PC-3 (cell line): ENCODE data around the gene ASAP3. TPM values are rescaled to one million over a fixed set of nuclear protein-coding genes. Genes with fewer than 3 reads are reported as not detected.
"Not testable (repeated sequence)": the region's sequence is repeated elsewhere in the genome, so short reads cannot be mapped to it uniquely, and the experiment has no call there.

ENCODE experiments used
- ATAC-seq: fragments of 200-7000 bp; cut with Tn5 transposase; 2 replicates; pipeline ENCODE4 v1.9.1; 2020; ENCODE audit warnings: mild to moderate bottlenecking, moderate library complexity
- BruUV-seq: library from RNA; stranded (reverse); fragments of 400-500 nt; replicated peaks from 2 replicates; lab custom pipeline; 2021; lab: Mats Ljungman, UMichigan
- CTCF ChIA-PET: fragments of 300-600 bp; sonication (Branson Sonifier 250); formaldehyde crosslinking; loops from one replicate; lab custom pipeline; 2022; ENCODE audit warnings: antibody characterized with exemption; lab: Charles Lee
- POLR2A ChIA-PET: fragments of 300-600 bp; sonication (Branson Sonifier 250); formaldehyde crosslinking; loops from one replicate; lab custom pipeline; 2022; ENCODE audit warnings: antibody characterized with exemption; ENCODE audit not compliant: unreplicated experiment; lab: Charles Lee
- DNase-seq: peaks from one replicate; pipeline ENCODE4 v3.0.0-alpha.2; 2015
- H2AFZ ChIP-seq: fragments of 300-600 bp; sonication (generic); 2 replicates; pipeline ENCODE4 v1.6.0; 2016; ENCODE audit warnings: antibody characterized with exemption, low read length
- H3F3A ChIP-seq: fragments of 300-600 bp; sonication (generic); one replicate; pipeline ENCODE4 v1.6.0; 2017; ENCODE audit warnings: antibody characterized with exemption, low read length, control low read depth, mild to moderate bottlenecking; ENCODE audit not compliant: unreplicated experiment
- H3K27ac ChIP-seq: fragments of 300-600 bp; sonication (generic); 2 replicates; pipeline ENCODE4 v1.5.1; 2016; ENCODE audit warnings: mild to moderate bottlenecking, low read length
- H3K27me3 ChIP-seq: fragments of 300-600 bp; sonication (generic); 2 replicates; pipeline ENCODE4 v1.6.1; 2016; ENCODE audit warnings: low read length, mixed read lengths
- H3K36me3 ChIP-seq: fragments of 300-600 bp; sonication (generic); 2 replicates; pipeline ENCODE4 v1.6.1; 2016; ENCODE audit warnings: low read depth, mixed run types, low read length, mixed read lengths
- H3K4me1 ChIP-seq: fragments of 300-600 bp; sonication (generic); 2 replicates; pipeline ENCODE4 v1.5.1; 2016; ENCODE audit warnings: low read length; ENCODE audit not compliant: insufficient read depth
- H3K4me2 ChIP-seq: fragments of 300-600 bp; sonication (generic); 2 replicates; pipeline ENCODE4 v1.6.0; 2016; ENCODE audit warnings: low read length
- H3K4me3 ChIP-seq: fragments of 300-600 bp; sonication (generic); 2 replicates; pipeline ENCODE4 v1.5.1; 2016; ENCODE audit warnings: mild to moderate bottlenecking, low read length, mixed read lengths
- H3K79me2 ChIP-seq: fragments of 300-600 bp; sonication (generic); 2 replicates; pipeline ENCODE4 v1.6.1; 2017; ENCODE audit warnings: low read length, mixed read lengths
- H3K9ac ChIP-seq: fragments of 300-600 bp; sonication (generic); 2 replicates; pipeline ENCODE4 v1.6.0; 2016; ENCODE audit warnings: mild to moderate bottlenecking, low read length
- H3K9me2 ChIP-seq: fragments of 300-600 bp; sonication (generic); replicated peaks from 2 replicates; pipeline ENCODE4 v1.6.1; 2016; ENCODE audit warnings: mixed run types, low read length, mixed read lengths
- H3K9me3 ChIP-seq: fragments of 300-600 bp; sonication (generic); 2 replicates; pipeline ENCODE4 v1.6.1; 2016; ENCODE audit warnings: low read length, mixed read lengths
- H4K20me1 ChIP-seq: fragments of 300-600 bp; sonication (generic); 2 replicates; pipeline ENCODE4 v1.6.1; 2016; ENCODE audit warnings: low read length, mixed read lengths
- EZH2 ChIP-seq: fragments of 300-600 bp; sonication (generic); IDR thresholded peaks from one replicate; pipeline ENCODE4 v1.6.1; 2017; ENCODE audit warnings: antibody characterized with exemption, mild to moderate bottlenecking, low read length; ENCODE audit not compliant: unreplicated experiment
- EZH2phosphoT487 ChIP-seq: fragments of 300-600 bp; sonication (generic); IDR thresholded peaks from 2 replicates; pipeline ENCODE4 v1.6.1; 2018; ENCODE audit warnings: mild to moderate bottlenecking, antibody characterized with exemption, low read length, borderline replicate concordance
- intact Hi-C: fragments of 100-400 bp; cut with micrococcal nuclease; formaldehyde crosslinking; loops from 2 replicates; pipeline ENCODE4 v1.9.0; 2023
- total RNA-seq: library from RNA; depleted of rRNA; stranded (reverse); fragments of >200 nt; gene quantifications from 2 replicates; pipeline ENCODE4 v1.2.3, GENCODE V29; 2014
- TF ChIP-seq, protein P1 (sequence below): fragments of 300-600 bp; sonication (generic); conservative IDR thresholded peaks from 2 replicates; pipeline ENCODE4 v1.5.1; 2017; ENCODE audit warnings: antibody characterized with exemption, low read depth, mild to moderate bottlenecking, low read length

ASAP3 gene
- total RNA-seq, 1 experiment from 2014 or later = 12.8 TPM

DNA sequence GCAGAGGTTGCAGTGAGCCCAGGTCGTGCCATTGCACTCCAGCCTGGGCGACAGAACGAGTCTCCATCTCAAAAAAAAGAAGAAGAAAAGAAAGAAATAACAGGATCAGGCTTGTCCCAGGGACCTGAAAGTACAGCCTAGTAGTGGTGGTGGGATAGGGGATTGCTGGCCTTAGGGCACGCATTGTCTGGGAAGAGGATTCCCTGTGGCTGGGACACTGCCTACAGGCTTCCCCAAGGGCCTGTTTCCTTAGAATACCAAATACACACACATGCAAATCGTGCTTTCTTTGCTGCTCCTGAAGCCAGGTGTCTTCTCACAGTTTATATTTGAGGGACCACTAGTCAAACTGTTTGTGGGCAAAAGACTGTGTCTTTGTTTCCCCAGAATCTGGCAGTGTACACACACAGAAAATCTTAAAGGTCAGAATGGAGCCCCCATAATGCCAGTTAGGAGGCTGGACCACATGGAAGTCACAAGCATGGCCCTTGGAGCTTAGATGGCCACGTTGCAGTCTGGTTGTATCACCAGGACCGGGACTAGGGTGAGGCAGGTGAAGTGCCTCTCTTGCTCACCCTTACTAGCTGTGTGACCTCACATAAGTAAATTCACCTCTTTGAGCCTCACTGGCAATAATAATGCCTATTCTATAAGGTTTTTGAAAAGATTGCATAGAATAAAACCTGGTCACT lies 12.7 kb upstream of the ASAP3 start:
- BruUV-seq = no TSS peak
- no peak overlapping the region for H2AFZ ChIP-seq
- H3K4me1 ChIP-seq = no peaks in the 10 kb centered on the region
- H3K4me2 ChIP-seq = no peak overlapping the region
- ATAC-seq (peak; percentile 35), DNase-seq (no peak)
- no peak overlapping the region for H3K9ac ChIP-seq
- H4K20me1 ChIP-seq = no peaks in the 10 kb centered on the region
- no peaks in the 10 kb centered on the region for H3K27me3 ChIP-seq
- intact Hi-C loops = loop anchor here (2.0 kb wide), 1 partner anchor 140 kb away; no protein-coding TSS in a partner anchor
- H3K4me3 ChIP-seq = no peak overlapping the region
- H3K9me3 ChIP-seq = no peaks in the 10 kb centered on the region
- H3K36me3 ChIP-seq = no peaks in the 10 kb centered on the region
- POLR2A ChIA-PET = no interaction called here
- H3K9me2 ChIP-seq = no peaks in the 10 kb centered on the region
- no peaks in the 10 kb centered on the region for H3F3A ChIP-seq
- H3K79me2 ChIP-seq = no peaks in the 10 kb centered on the region
- CTCF ChIA-PET = interaction anchor here (0.5 to 2.1 kb wide), 13 partner anchors 12 to 141 kb away, joined by 3 to 53 read pairs (median 4); partner anchors contain the start of genes ASAP3 and E2F2
- TF ChIP-seq EZH2phosphoT487 (no peak), EZH2 (no peak)
- TF ChIP-seq, protein P1, sequence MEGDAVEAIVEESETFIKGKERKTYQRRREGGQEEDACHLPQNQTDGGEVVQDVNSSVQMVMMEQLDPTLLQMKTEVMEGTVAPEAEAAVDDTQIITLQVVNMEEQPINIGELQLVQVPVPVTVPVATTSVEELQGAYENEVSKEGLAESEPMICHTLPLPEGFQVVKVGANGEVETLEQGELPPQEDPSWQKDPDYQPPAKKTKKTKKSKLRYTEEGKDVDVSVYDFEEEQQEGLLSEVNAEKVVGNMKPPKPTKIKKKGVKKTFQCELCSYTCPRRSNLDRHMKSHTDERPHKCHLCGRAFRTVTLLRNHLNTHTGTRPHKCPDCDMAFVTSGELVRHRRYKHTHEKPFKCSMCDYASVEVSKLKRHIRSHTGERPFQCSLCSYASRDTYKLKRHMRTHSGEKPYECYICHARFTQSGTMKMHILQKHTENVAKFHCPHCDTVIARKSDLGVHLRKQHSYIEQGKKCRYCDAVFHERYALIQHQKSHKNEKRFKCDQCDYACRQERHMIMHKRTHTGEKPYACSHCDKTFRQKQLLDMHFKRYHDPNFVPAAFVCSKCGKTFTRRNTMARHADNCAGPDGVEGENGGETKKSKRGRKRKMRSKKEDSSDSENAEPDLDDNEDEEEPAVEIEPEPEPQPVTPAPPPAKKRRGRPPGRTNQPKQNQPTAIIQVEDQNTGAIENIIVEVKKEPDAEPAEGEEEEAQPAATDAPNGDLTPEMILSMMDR = no peak
- H3K27ac ChIP-seq = no peak overlapping the region

DNA sequence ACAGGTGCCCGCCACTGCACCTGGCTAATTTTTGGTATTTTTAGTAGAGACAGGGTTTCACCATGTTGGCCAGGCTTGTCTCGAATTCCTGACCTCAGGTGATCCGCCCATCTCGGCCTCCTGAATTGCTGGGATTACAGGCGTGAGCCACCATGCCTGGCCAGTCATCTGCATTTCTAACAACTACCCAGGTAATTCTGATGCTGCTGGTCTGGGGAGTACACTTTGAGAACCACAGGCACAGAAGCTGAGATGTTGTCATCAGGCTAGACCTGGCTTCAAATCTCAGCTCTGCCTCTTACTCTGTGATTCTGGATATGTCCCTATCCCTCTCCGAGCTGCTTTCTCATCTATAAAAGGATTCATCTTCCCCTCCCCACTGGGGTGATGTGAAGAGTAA lies 10.9 kb upstream of the ASAP3 start:
- CTCF ChIA-PET, H3K9me3 ChIP-seq, H3K79me2 ChIP-seq, H3K27me3 ChIP-seq, DNase-seq, H3K4me3 ChIP-seq, H3F3A ChIP-seq, intact Hi-C loops, BruUV-seq, H3K4me2 ChIP-seq, H3K4me1 ChIP-seq, H4K20me1 ChIP-seq, H2AFZ ChIP-seq, H3K9ac ChIP-seq, H3K27ac ChIP-seq, H3K9me2 ChIP-seq, H3K36me3 ChIP-seq, ATAC-seq: not testable (repeated sequence)
- POLR2A ChIA-PET = interaction anchor here (0.8 kb wide), 1 partner anchor 45 kb away, joined by 9 read pairs; no protein-coding TSS in a partner anchor

DNA sequence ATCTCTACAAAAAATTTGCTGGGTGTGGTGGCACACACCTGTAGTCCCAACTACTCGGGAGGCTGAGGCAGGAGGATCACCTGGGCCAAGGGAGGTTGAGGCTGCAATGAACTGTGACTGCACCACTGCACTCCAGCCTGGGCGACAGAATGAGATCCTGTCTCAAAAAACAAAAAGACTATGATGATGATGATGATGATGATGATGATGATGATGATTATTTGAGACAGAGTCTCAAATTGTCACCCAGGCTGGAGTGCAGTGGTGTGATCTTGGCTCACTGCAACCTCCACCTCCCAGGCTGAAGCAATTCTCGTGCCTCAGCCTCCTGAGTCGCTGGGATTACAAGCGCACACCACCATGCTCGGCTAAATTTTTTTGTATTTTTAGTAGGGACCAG lies 8.8 kb upstream of the ASAP3 start:
- BruUV-seq, H3K27ac ChIP-seq, H3K9me3 ChIP-seq, H3K9me2 ChIP-seq, intact Hi-C loops, H3K27me3 ChIP-seq, H3K9ac ChIP-seq, ATAC-seq, H3K79me2 ChIP-seq, H4K20me1 ChIP-seq, H2AFZ ChIP-seq, CTCF ChIA-PET, H3K4me1 ChIP-seq, H3K4me2 ChIP-seq, POLR2A ChIA-PET, H3K36me3 ChIP-seq, H3K4me3 ChIP-seq, H3F3A ChIP-seq, DNase-seq: not testable (repeated sequence)
